HepG2 (cell line): Measurements from ENCODE around the gene NAGS. TPM values are rescaled to one million over a fixed set of nuclear protein-coding genes. Genes with fewer than 3 reads are reported as not detected.

Experiments
- ATF2 ChIP-seq: sonication (generic); formaldehyde crosslinking; IDR thresholded peaks from 2 replicates; pipeline ENCODE4 v1.4.0; 2020; ENCODE audit warnings: missing genetic modification reagents
- ATF6 ChIP-seq: sonication (generic); formaldehyde crosslinking; conservative IDR thresholded peaks from 2 replicates; pipeline ENCODE4 v1.4.0; 2020; ENCODE audit warnings: missing genetic modification reagents
- ELF1 ChIP-seq: sonication (generic); formaldehyde crosslinking; IDR thresholded peaks from 2 replicates; pipeline ENCODE4 v1.4.0; 2020; ENCODE audit warnings: missing genetic modification reagents
- GPN1 ChIP-seq: sonication (generic); formaldehyde crosslinking; IDR thresholded peaks from 2 replicates; pipeline ENCODE4 v1.5.1; 2020; ENCODE audit warnings: missing genetic modification reagents, borderline replicate concordance
- HIC2 ChIP-seq: sonication (generic); formaldehyde crosslinking; IDR thresholded peaks from 2 replicates; pipeline ENCODE4 v1.9.0; 2022; ENCODE audit warnings: low read depth, missing genetic modification reagents
- HNRNPK ChIP-seq: fragments of 200-400 bp; formaldehyde crosslinking; IDR thresholded peaks from 2 replicates; pipeline ENCODE4 v1.6.1; 2018; ENCODE audit warnings: low read length, low read depth, moderate library complexity, mild to moderate bottlenecking; ENCODE audit not compliant: poor library complexity, severe bottlenecking
- KDM5A ChIP-seq: fragments of 200-600 bp; sonication (generic); IDR thresholded peaks from 2 replicates; pipeline ENCODE4 v1.7.0; 2018; ENCODE audit warnings: antibody characterized with exemption, mild to moderate bottlenecking, low read length, borderline replicate concordance
- NFYB ChIP-seq: sonication (generic); formaldehyde crosslinking; IDR thresholded peaks from 2 replicates; pipeline ENCODE4 v1.4.0; 2020; ENCODE audit warnings: missing genetic modification reagents
- NR2C2 ChIP-seq: sonication (generic); formaldehyde crosslinking; IDR thresholded peaks from 2 replicates; pipeline ENCODE4 v1.4.0; 2020; ENCODE audit warnings: missing genetic modification reagents, mild to moderate bottlenecking, moderate library complexity, borderline replicate concordance
- PRDM4 ChIP-seq: sonication (generic); formaldehyde crosslinking; IDR thresholded peaks from 2 replicates; pipeline ENCODE4 v1.9.0; 2021; ENCODE audit warnings: missing genetic modification reagents, borderline replicate concordance
- RFX3 ChIP-seq: IDR thresholded peaks from 2 replicates; pipeline ENCODE4 v1.6.1; 2016; ENCODE audit warnings: missing biosample characterization, missing genetic modification reagents
- SKI ChIP-seq: fragments of 450-650 bp; IDR thresholded peaks from one replicate; pipeline ENCODE4 v1.6.1; 2018; ENCODE audit warnings: mild to moderate bottlenecking; ENCODE audit not compliant: partially characterized antibody
- SMC3 ChIP-seq: IDR thresholded peaks from 2 replicates; pipeline ENCODE4 v1.6.1; 2011; ENCODE audit warnings: low read length, improper control_type of control experiment
- STAT5B ChIP-seq: sonication (generic); formaldehyde crosslinking; IDR thresholded peaks from 2 replicates; pipeline ENCODE4 v1.4.0; 2020; ENCODE audit warnings: missing genetic modification reagents
- THAP8 ChIP-seq: sonication (generic); formaldehyde crosslinking; IDR thresholded peaks from 2 replicates; pipeline ENCODE4 v1.5.1; 2020; ENCODE audit warnings: missing genetic modification reagents, mild to moderate bottlenecking, borderline replicate concordance
- ZBTB7B ChIP-seq: sonication (generic); formaldehyde crosslinking; IDR thresholded peaks from 2 replicates; pipeline ENCODE4 v1.4.0; 2020; ENCODE audit warnings: missing genetic modification reagents
- ZNF30 ChIP-seq: sonication (generic); formaldehyde crosslinking; IDR thresholded peaks from 2 replicates; pipeline ENCODE4 v1.5.0; 2020; ENCODE audit warnings: mild to moderate bottlenecking, missing genetic modification reagents
- ZNF333 ChIP-seq: sonication (generic); formaldehyde crosslinking; IDR thresholded peaks from 2 replicates; pipeline ENCODE4 v1.4.0; 2020; ENCODE audit warnings: mild to moderate bottlenecking, missing genetic modification reagents, borderline replicate concordance
- ZNF34 ChIP-seq: sonication (generic); formaldehyde crosslinking; IDR thresholded peaks from 2 replicates; pipeline ENCODE4 v1.4.0; 2020; ENCODE audit warnings: mild to moderate bottlenecking, missing genetic modification reagents, borderline replicate concordance
- ZNF468 ChIP-seq: sonication (generic); formaldehyde crosslinking; IDR thresholded peaks from 2 replicates; pipeline ENCODE4 v1.8.0; 2022; ENCODE audit warnings: mild to moderate bottlenecking, moderate library complexity, missing genetic modification reagents
- ZNF543 ChIP-seq: sonication (generic); formaldehyde crosslinking; IDR thresholded peaks from 2 replicates; pipeline ENCODE4 v1.4.0; 2020; ENCODE audit warnings: mild to moderate bottlenecking, missing genetic modification reagents
- polyA plus RNA-seq, 8 experiments: library from polyadenylated mRNA; depleted of rRNA in 3 of 8; stranded (reverse) in 7 of 8; unstranded in 1 of 8; fragments of >200 nt; fragmentation: Illumina TruSeq in 4 of 8; extraction: Trizol in 4 of 8; gene quantifications; 2 replicates each; pipeline versions ENCODE4 v1.2.1 to v1.2.3, GENCODE V29; 2011 to 2016; ENCODE audit warnings: low read depth in 4 of 8, missing spikeins in 1 of 8, mixed read lengths in 1 of 8; ENCODE audit not compliant: insufficient read depth in 1 of 8
- total RNA-seq, 5 experiments: library from RNA; depleted of rRNA; stranded (reverse); fragments of >200 nt; fragmentation: Illumina TruSeq; extraction: Trizol; gene quantifications; 2 replicates each; pipeline ENCODE4 v1.2.3, GENCODE V29; 2016; ENCODE audit warnings: low read depth in 1 of 5

NAGS gene
- total and polyA plus RNA-seq, 2 of the 13 experiments (the other 11 are each of a cell fraction or from before 2014, with no cell fraction given), result 4.3 to 5.1 TPM

- TF ChIP-seq STAT5B (no peak), THAP8 (no peak), ZBTB7B (peak; percentile 62; the same call in 1 of the 2 replicates), ELF1 (CRISPR knock-in tag) (no peak), ZNF333 (peak; percentile 27; the same call in 1 of the 2 replicates), NR2C2 (CRISPR knock-in tag) (no peak), KDM5A (no peak), ZNF34 (CRISPR knock-in tag) (no peak), SMC3 (peak; percentile 87), HIC2 (CRISPR knock-in tag) (no peak), GPN1 (CRISPR knock-in tag) (no peak), ZNF468 (CRISPR knock-in tag) (no peak), ATF6 (CRISPR knock-in tag) (no peak), RFX3 (CRISPR knock-in tag) (no peak), NFYB (CRISPR knock-in tag) (no peak), HNRNPK (no peak), PRDM4 (CRISPR knock-in tag) (no peak), SKI (no peak), ATF2 (CRISPR knock-in tag) (0 out of 2 replicates have a peak, but pooled peaks have one; percentile 22), ZNF543 (CRISPR knock-in tag) (no peak), ZNF30 (CRISPR knock-in tag) (no peak)
These were observed 9.9 kb upstream of the NAGS start (continued) for GRCh38 chr17:43994272-43995149.
